BE2C (cell line): ENCODE results near the gene CCDC136.

Experiments used
- DNase-seq: peaks from one replicate; pipeline ENCODE4 v3.0.0-alpha.2; 2020
- H3K27me3 ChIP-seq: fragments of 250-450 bp; sonication (Bioruptor Pico); 2 replicates; pipeline ENCODE4 v1.5.1; 2020; ENCODE audit warnings: mild to moderate bottlenecking
- H3K36me3 ChIP-seq: fragments of 250-450 bp; sonication (Bioruptor Pico); 2 replicates; pipeline ENCODE4 v1.5.1; 2020; ENCODE audit warnings: mild to moderate bottlenecking
- H3K4me1 ChIP-seq: fragments of 250-450 bp; sonication (Bioruptor Pico); 2 replicates; pipeline ENCODE4 v1.5.1; 2020
- H3K4me3 ChIP-seq: 2 replicates; pipeline ENCODE4 v1.5.1; 2011; ENCODE audit warnings: low read depth, low read length
- H3K9me3 ChIP-seq: fragments of 250-450 bp; sonication (Bioruptor Pico); 2 replicates; pipeline ENCODE4 v1.5.1; 2020
- CTCF ChIP-seq: IDR thresholded peaks from 2 replicates; pipeline ENCODE4 v1.5.1; 2012; ENCODE audit warnings: mild to moderate bottlenecking, low read depth, low read length

The CCDC136 gene

DNA sequence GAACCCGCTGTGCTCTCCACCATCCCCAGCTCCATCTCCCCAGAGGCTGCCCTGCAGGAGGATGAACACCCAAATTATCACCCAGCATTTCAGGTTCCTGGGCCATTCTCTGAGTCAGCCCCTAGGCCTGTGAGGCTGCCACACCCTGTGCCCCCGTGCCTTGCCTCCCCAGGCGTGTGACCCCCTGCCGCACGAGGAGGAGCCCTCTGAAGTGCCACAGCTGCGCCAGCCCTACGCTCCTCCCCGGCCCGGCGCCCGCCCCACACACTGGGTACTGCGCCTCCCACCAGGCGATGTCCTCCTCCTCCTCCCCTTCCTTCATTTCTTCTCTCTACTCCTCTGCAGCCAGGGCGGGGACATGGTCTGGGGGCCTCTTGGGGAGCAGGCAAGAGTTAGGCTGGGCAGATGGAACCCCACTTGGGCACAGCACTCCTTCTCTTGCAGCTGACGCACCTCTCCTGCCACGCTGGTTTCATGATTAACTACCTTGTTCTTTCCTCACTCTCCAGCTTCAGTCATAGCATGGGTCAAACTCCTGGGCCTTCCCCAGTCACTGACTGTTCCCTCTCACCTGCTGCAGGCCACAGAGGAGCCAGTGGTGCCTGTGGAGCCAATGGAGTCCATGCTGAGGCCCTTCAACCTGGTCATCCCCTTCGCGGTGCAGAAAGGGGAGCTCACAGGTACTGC is 58.2 kb downstream of the CCDC136 start:
- peaks cover 30% of the 10 kb centered on the region for H3K36me3 ChIP-seq
- no peak for TF ChIP-seq CTCF
- H3K9me3 ChIP-seq, result no peaks in the 10 kb centered on the region
- H3K4me3 ChIP-seq, result no peak overlapping the region
- no peak for DNase-seq
- no peaks in the 10 kb centered on the region for H3K4me1 ChIP-seq
- H3K27me3 ChIP-seq, result no peaks in the 10 kb centered on the region

DNA sequence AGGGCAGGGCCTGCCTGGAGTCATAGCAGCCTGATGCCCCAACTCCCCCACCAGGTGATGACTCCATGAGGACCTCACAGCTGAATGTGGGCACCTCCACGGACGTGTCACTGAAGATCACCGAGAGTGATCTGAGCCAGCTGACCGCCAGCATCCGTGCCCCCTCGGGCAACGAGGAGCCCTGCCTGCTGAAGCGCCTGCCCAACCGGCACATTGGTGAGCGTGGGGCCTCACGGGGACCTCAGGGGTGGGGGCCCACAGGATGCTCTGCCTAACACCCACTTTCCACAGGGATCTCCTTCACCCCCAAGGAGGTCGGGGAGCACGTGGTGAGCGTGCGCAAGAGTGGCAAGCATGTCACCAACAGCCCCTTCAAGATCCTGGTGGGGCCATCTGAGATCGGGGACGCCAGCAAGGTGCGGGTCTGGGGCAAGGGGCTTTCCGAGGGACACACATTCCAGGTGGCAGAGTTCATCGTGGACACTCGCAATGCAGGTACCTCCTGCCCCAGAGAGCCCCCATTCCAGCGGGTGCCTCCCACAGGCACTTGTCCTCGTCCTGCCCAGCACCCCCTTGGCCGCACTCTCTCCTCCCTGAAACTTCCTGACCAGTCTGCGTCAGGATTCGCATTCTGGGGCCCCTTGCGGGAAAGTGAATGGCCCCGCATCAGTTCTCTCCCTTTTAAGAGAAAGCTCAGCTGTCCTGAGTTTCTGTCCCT is 60.9 kb downstream of the CCDC136 start:
- no peak for TF ChIP-seq CTCF
- Histone ChIP-seq H3K4me1 (no peaks in the 10 kb centered on the region), H3K4me3 (no peak overlapping the region), H3K27me3 (no peaks in the 10 kb centered on the region), H3K36me3 (peaks cover 31% of the 10 kb centered on the region), H3K9me3 (no peaks in the 10 kb centered on the region)
- no peak for DNase-seq

DNA sequence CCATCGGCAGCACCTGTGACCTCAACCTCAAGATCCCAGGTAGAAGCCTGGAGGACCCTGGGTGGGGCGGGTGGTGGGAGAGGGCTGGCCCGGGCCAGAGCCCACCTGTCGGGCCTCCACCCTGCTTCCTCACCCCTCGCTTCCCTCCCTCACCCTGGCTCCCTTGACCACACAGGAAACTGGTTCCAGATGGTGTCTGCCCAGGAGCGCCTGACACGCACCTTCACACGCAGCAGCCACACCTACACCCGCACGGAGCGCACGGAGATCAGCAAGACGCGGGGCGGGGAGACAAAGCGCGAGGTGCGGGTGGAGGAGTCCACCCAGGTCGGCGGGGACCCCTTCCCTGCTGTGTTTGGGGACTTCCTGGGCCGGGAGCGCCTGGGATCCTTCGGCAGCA is 62.0 kb downstream of the CCDC136 start:
- TF ChIP-seq CTCF, result no peak
- Histone ChIP-seq H3K4me1 (no peaks in the 10 kb centered on the region), H3K36me3 (peaks cover 31% of the 10 kb centered on the region), H3K4me3 (no peak overlapping the region), H3K27me3 (no peaks in the 10 kb centered on the region), H3K9me3 (no peaks in the 10 kb centered on the region)
- DNase-seq, result no peak

- no peak for TF ChIP-seq CTCF
- no peaks in the 10 kb centered on the region for H3K27me3 ChIP-seq
- no peaks in the 10 kb centered on the region for H3K9me3 ChIP-seq
- DNase-seq, result no peak
- peaks cover 31% of the 10 kb centered on the region for H3K36me3 ChIP-seq
- no peak overlapping the region for H3K4me3 ChIP-seq
- H3K4me1 ChIP-seq, result no peaks in the 10 kb centered on the region
These were observed 62.6 kb downstream of the CCDC136 start for GRCh38 chr7:128854396-128854795.

DNA sequence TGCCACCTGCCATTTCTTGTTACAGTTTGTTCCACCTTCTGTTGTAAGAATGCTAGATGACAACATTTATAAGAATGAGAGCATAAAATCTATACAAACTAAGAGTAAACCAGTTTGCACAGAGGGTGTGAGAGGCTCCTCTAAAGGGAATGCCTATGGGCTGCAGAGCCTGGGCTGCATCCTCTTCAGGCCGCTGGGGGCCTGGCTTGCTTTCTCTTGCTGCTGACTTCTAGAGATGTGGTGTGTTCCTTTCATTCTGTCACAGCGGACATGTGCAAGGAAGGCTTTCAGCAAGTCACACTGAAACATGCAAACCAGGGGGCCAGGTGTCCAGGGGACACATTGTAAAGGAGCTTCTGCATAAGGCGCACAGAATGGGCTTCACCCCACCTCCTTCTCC is 63.8 kb downstream of the CCDC136 start:
- H3K36me3 ChIP-seq, result peaks cover 31% of the 10 kb centered on the region
- TF ChIP-seq CTCF, result no peak
- no peaks in the 10 kb centered on the region for H3K4me1 ChIP-seq
- no peak for DNase-seq
- H3K9me3 ChIP-seq, result no peaks in the 10 kb centered on the region
- no peak overlapping the region for H3K4me3 ChIP-seq
- H3K27me3 ChIP-seq, result no peaks in the 10 kb centered on the region
